DND-41 (cell line): ENCODE measurements around the gene DOC2B.

ENCODE experiments used
- ATAC-seq: fragments of 200-7000 bp; cut with Tn5 transposase; 3 replicates; pipeline ENCODE4 v1.9.1; 2021; ENCODE audit warnings: low read depth; ENCODE audit not compliant: insufficient read depth
- DNase-seq: peaks from one replicate; pipeline ENCODE4 v3.0.0-alpha.2; 2020
- H2AFZ ChIP-seq: 2 replicates; pipeline ENCODE4 v1.6.0; 2012; ENCODE audit warnings: low read depth, low read length
- H3K27ac ChIP-seq: 2 replicates; pipeline ENCODE4 v1.5.1; 2012; ENCODE audit warnings: low read length, inconsistent platforms
- H3K27me3 ChIP-seq: fragments of 200-600 bp; sonication (generic); 2 replicates; pipeline ENCODE4 v1.6.0; 2012; ENCODE audit warnings: low read length, mild to moderate bottlenecking, inconsistent platforms; ENCODE audit not compliant: insufficient read depth, poor library complexity
- H3K36me3 ChIP-seq: 2 replicates; pipeline ENCODE4 v1.5.1; 2012; ENCODE audit warnings: low read length, inconsistent platforms; ENCODE audit not compliant: insufficient read depth
- H3K4me1 ChIP-seq: 2 replicates; pipeline ENCODE4 v1.5.1; 2012; ENCODE audit warnings: mild to moderate bottlenecking, low read length; ENCODE audit not compliant: insufficient read depth
- H3K4me2 ChIP-seq: 2 replicates; pipeline ENCODE4 v1.6.0; 2012; ENCODE audit warnings: mild to moderate bottlenecking, moderate library complexity, low read length, inconsistent platforms; ENCODE audit not compliant: insufficient read depth
- H3K4me3 ChIP-seq, 2 experiments: fragments of 200-600 bp in 1 of 2; shearing (Covaris generic) in 1 of 2; 2 replicates each; pipeline ENCODE4 v1.5.1; 2012 to 2016; ENCODE audit warnings: inconsistent platforms in 2 of 2, low read length in 2 of 2, mild to moderate bottlenecking in 2 of 2, low read depth in 1 of 2, moderate library complexity in 1 of 2
- H3K79me2 ChIP-seq: 2 replicates; pipeline ENCODE4 v1.6.0; 2012; ENCODE audit warnings: low read length, inconsistent platforms; ENCODE audit not compliant: insufficient read depth
- H3K9ac ChIP-seq: 2 replicates; pipeline ENCODE4 v1.6.0; 2012; ENCODE audit warnings: low read depth, mild to moderate bottlenecking, inconsistent platforms, low read length, moderate library complexity
- H3K9me3 ChIP-seq: 2 replicates; pipeline ENCODE4 v1.5.1; 2012; ENCODE audit warnings: low read length, moderate library complexity, mild to moderate bottlenecking, inconsistent platforms; ENCODE audit not compliant: insufficient read depth, severe bottlenecking
- H4K20me1 ChIP-seq: 2 replicates; pipeline ENCODE4 v1.6.0; 2012; ENCODE audit warnings: low read length; ENCODE audit not compliant: insufficient read depth
- CTCF ChIP-seq: IDR thresholded peaks from 2 replicates; pipeline ENCODE4 v1.5.1; 2012; ENCODE audit warnings: borderline replicate concordance, low read length, moderate library complexity, mild to moderate bottlenecking; ENCODE audit not compliant: poor library complexity, severe bottlenecking; ENCODE audit errors: extremely low read depth
- EZH2 ChIP-seq: IDR thresholded peaks from 3 replicates; pipeline ENCODE4 v1.6.1; 2012; ENCODE audit warnings: borderline replicate concordance, low read depth, mild to moderate bottlenecking, moderate library complexity, low read length, inconsistent platforms; ENCODE audit not compliant: severe bottlenecking

The DOC2B gene

GRCh38 chr17:185445-186138, 4.1 kb upstream of the DOC2B start:
- TF ChIP-seq CTCF (no peak), EZH2 (no peak)
- no peaks in the 10 kb centered on the region for H4K20me1 ChIP-seq
- no peak overlapping the region for H2AFZ ChIP-seq
- ATAC-seq (no peak), DNase-seq (no peak)
- H3K9me3 ChIP-seq = no peaks in the 10 kb centered on the region
- H3K4me1 ChIP-seq = no peaks in the 10 kb centered on the region
- H3K4me2 ChIP-seq = no peak overlapping the region
- peaks cover 2% of the 10 kb centered on the region for H3K27me3 ChIP-seq
- H3K36me3 ChIP-seq = no peaks in the 10 kb centered on the region
- no peak overlapping the region for H3K4me3 ChIP-seq
- no peak overlapping the region for H3K27ac ChIP-seq
- no peak overlapping the region for H3K9ac ChIP-seq
- H3K79me2 ChIP-seq = no peaks in the 10 kb centered on the region

- Histone ChIP-seq H3K36me3 (no peaks in the 10 kb centered on the region), H3K9me3 (no peaks in the 10 kb centered on the region), H3K4me2 (no peak overlapping the region), H3K4me1 (no peaks in the 10 kb centered on the region), H3K27me3 (peaks cover 5% of the 10 kb centered on the region), H4K20me1 (no peaks in the 10 kb centered on the region), H2AFZ (no peak overlapping the region), H3K9ac (no peak overlapping the region), H3K4me3 (no peak overlapping the region), H3K27ac (no peak overlapping the region), H3K79me2 (no peaks in the 10 kb centered on the region)
- no peak for DNase-seq
- TF ChIP-seq CTCF (no peak), EZH2 (no peak)
- no peak for ATAC-seq
Measured at GRCh38 chr17:183021-183420, 1.6 kb upstream of the DOC2B start.

GRCh38 chr17:182050-182751, 751 bp upstream of the DOC2B start:
- Histone ChIP-seq H3K36me3 (no peaks in the 10 kb centered on the region), H3K27ac (no peak overlapping the region), H4K20me1 (no peaks in the 10 kb centered on the region), H3K9me3 (no peaks in the 10 kb centered on the region), H3K79me2 (no peaks in the 10 kb centered on the region), H3K9ac (no peak overlapping the region), H3K4me2 (no peak overlapping the region), H3K4me3 (no peak overlapping the region), H3K4me1 (no peaks in the 10 kb centered on the region), H3K27me3 (peaks cover 5% of the 10 kb centered on the region), H2AFZ (no peak overlapping the region)
- DNase-seq (no peak), ATAC-seq (no peak)
- TF ChIP-seq CTCF = no peak
- TF ChIP-seq EZH2 = no peak
